CD14-positive monocyte (primary cell): ENCODE measurements around the gene POLR3K. TPM values are rescaled to one million over a fixed set of nuclear protein-coding genes. Genes with fewer than 3 reads are reported as not detected.

Experiments used
- DNase-seq, 3 donors: peaks; one replicate each; pipeline ENCODE4 v3.0.0-alpha.2; 2011 to 2022
- H2AFZ ChIP-seq: 2 replicates; pipeline ENCODE4 v1.6.0; 2012; ENCODE audit warnings: mild to moderate bottlenecking, low read depth, low read length, inconsistent platforms; ENCODE audit not compliant: insufficient read depth, poor library complexity, severe bottlenecking
- H3K27ac ChIP-seq, 2 donors: 1 replicate in 1 of 2; 2 replicates in 1 of 2; pipeline ENCODE4 v1.5.1; 2012 to 2013; ENCODE audit warnings: low read length in 2 of 2, control low read depth in 1 of 2, inconsistent platforms in 1 of 2, low read depth in 1 of 2, mild to moderate bottlenecking in 1 of 2
- H3K27me3 ChIP-seq, 2 donors: one replicate each; pipeline versions ENCODE4 v1.6.0 to v1.6.1; 2011 to 2013; ENCODE audit warnings: low read length in 2 of 2; ENCODE audit not compliant: control insufficient read depth in 2 of 2, insufficient read depth in 2 of 2
- H3K36me3 ChIP-seq, 2 donors: replicated peaks in 1 of 2; 1 replicate in 1 of 2; 2 replicates in 1 of 2; pipeline versions ENCODE4 v1.5.1 to v1.6.1; 2012 to 2013; ENCODE audit warnings: low read length in 2 of 2, control low read depth in 1 of 2, inconsistent platforms in 1 of 2, mild to moderate bottlenecking in 1 of 2; ENCODE audit not compliant: insufficient read depth in 2 of 2, control insufficient read depth in 1 of 2
- H3K4me1 ChIP-seq, 2 donors: 1 replicate in 1 of 2; 2 replicates in 1 of 2; pipeline versions ENCODE4 v1.5.1 to v1.6.1; 2012 to 2013; ENCODE audit warnings: low read length in 2 of 2, control low read depth in 1 of 2, inconsistent platforms in 1 of 2, mild to moderate bottlenecking in 1 of 2, moderate library complexity in 1 of 2; ENCODE audit not compliant: insufficient read depth in 2 of 2, control insufficient read depth in 1 of 2
- H3K4me2 ChIP-seq: replicated peaks from 2 replicates; pipeline ENCODE3; 2012; ENCODE audit warnings: low read length, moderate library complexity, mild to moderate bottlenecking; ENCODE audit not compliant: poor library complexity, severe bottlenecking; ENCODE audit errors: extremely low read depth
- H3K4me3 ChIP-seq, 3 experiments: fragments of 200-600 bp in 1 of 3; sonication (generic) in 1 of 3; replicated peaks in 1 of 3; 1 replicate in 2 of 3; 2 replicates in 1 of 3; pipeline ENCODE4 v1.5.1; 2011 to 2013; ENCODE audit warnings: low read length in 3 of 3, mild to moderate bottlenecking in 3 of 3, control low read depth in 2 of 3, low read depth in 2 of 3, inconsistent platforms in 1 of 3, moderate library complexity in 1 of 3
- H3K79me2 ChIP-seq: 2 replicates; pipeline ENCODE4 v1.6.0; 2012; ENCODE audit warnings: mild to moderate bottlenecking, control low read depth, inconsistent platforms, low read length, moderate library complexity; ENCODE audit not compliant: insufficient read depth
- H3K9ac ChIP-seq: 2 replicates; pipeline ENCODE4 v1.6.0; 2017; ENCODE audit warnings: low read length, mild to moderate bottlenecking; ENCODE audit not compliant: insufficient read depth, poor library complexity, severe bottlenecking
- H3K9me3 ChIP-seq, 2 donors: replicated peaks in 1 of 2; 1 replicate in 1 of 2; 2 replicates in 1 of 2; pipeline versions ENCODE4 v1.5.1 to v1.6.1; 2012 to 2013; ENCODE audit warnings: low read length in 2 of 2, control low read depth in 1 of 2; ENCODE audit not compliant: control insufficient read depth in 1 of 2, insufficient read depth in 1 of 2
- H4K20me1 ChIP-seq: 2 replicates; pipeline ENCODE4 v1.6.0; 2012; ENCODE audit warnings: mild to moderate bottlenecking, low read length, control low read depth, moderate library complexity; ENCODE audit not compliant: insufficient read depth
- H3K27ac Mint-ChIP-seq, 7 donors: one replicate each; pipeline ENCODE4 v1.8.0; 2020; ENCODE audit warnings: mild to moderate bottlenecking in 7 of 7, mixed read lengths in 7 of 7, moderate library complexity in 6 of 7, inconsistent platforms in 2 of 7
- H3K27me3 Mint-ChIP-seq, 3 donors: one replicate each; pipeline ENCODE4 v1.8.0; 2021 to 2022; ENCODE audit warnings: low read depth in 3 of 3, mild to moderate bottlenecking in 3 of 3, mixed read lengths in 3 of 3, moderate library complexity in 3 of 3, inconsistent platforms in 1 of 3
- H3K36me3 Mint-ChIP-seq, 2 donors: one replicate each; pipeline ENCODE4 v1.8.0; 2020; ENCODE audit warnings: mixed read lengths in 2 of 2, inconsistent platforms in 1 of 2, mild to moderate bottlenecking in 1 of 2
- H3K4me1 Mint-ChIP-seq: one replicate; pipeline ENCODE4 v1.8.0; 2020; ENCODE audit warnings: mild to moderate bottlenecking, mixed read lengths
- H3K4me3 Mint-ChIP-seq, 2 donors: one replicate each; pipeline ENCODE4 v1.8.0; 2020; ENCODE audit warnings: mild to moderate bottlenecking in 2 of 2, mixed read lengths in 2 of 2, moderate library complexity in 1 of 2
- H3K9me3 Mint-ChIP-seq, 7 donors: one replicate each; pipeline ENCODE4 v1.8.0; 2020 to 2022; ENCODE audit warnings: mixed read lengths in 7 of 7, mild to moderate bottlenecking in 6 of 7, moderate library complexity in 6 of 7, inconsistent platforms in 2 of 7
- WGBS: methylation state at CpG from one replicate; pipeline ENCODE4 v1.1.5; 2013; ENCODE audit warnings: missing lambda C conversion rate; ENCODE audit not compliant: insufficient coverage; 5-methylcytosine and 5-hydroxymethylcytosine counted together
- intact Hi-C, 2 donors: fragments of 100-400 bp; cut with micrococcal nuclease; formaldehyde crosslinking; loops; one replicate each; pipeline versions ENCODE4 v1.15.0 to v1.15.1; 2023
- polyA plus RNA-seq, 3 donors: library from polyadenylated mRNA; depleted of rRNA in 1 of 3; unstranded in 2 of 3; stranded (reverse) in 1 of 3; fragments of 300-500 nt in 2 of 3; fragments of >200 nt in 1 of 3; fragmentation: Illumina TruSeq in 2 of 3; gene quantifications; 1 replicate in 2 of 3; 2 replicates in 1 of 3; pipeline ENCODE4 v1.2.3, GENCODE V29; 2012 to 2021
- TF ChIP-seq, protein P1 (sequence below): fragments of 200-600 bp; IDR thresholded peaks from one replicate; pipeline ENCODE4 v1.8.0; 2022; ENCODE audit warnings: antibody characterized with exemption, mild to moderate bottlenecking

POLR3K gene
- polyA plus RNA-seq, 3 donors: 9.9 to 20.8 (median 18.7) TPM

GRCh38 chr16:43294-43693, 10.1 kb downstream of the POLR3K start:
- H3K4me1 ChIP-seq: peaks cover 0 to 7% of the 10 kb centered on the region in 2 donors
- DNase-seq: no peak
- Mint-ChIP-seq H3K36me3 (peaks cover 54 to 62% of the 10 kb centered on the region in 2 donors), H3K4me1 (peaks cover 16% of the 10 kb centered on the region), H3K27ac (no peak overlapping the region), H3K9me3 (no peaks in the 10 kb centered on the region), H3K4me3 (no peak overlapping the region), H3K27me3 (peaks cover 0 to 2% (median 0%) of the 10 kb centered on the region in 3 donors)
- TF ChIP-seq, protein P1, sequence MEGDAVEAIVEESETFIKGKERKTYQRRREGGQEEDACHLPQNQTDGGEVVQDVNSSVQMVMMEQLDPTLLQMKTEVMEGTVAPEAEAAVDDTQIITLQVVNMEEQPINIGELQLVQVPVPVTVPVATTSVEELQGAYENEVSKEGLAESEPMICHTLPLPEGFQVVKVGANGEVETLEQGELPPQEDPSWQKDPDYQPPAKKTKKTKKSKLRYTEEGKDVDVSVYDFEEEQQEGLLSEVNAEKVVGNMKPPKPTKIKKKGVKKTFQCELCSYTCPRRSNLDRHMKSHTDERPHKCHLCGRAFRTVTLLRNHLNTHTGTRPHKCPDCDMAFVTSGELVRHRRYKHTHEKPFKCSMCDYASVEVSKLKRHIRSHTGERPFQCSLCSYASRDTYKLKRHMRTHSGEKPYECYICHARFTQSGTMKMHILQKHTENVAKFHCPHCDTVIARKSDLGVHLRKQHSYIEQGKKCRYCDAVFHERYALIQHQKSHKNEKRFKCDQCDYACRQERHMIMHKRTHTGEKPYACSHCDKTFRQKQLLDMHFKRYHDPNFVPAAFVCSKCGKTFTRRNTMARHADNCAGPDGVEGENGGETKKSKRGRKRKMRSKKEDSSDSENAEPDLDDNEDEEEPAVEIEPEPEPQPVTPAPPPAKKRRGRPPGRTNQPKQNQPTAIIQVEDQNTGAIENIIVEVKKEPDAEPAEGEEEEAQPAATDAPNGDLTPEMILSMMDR: no peak
- intact Hi-C loops: no loop called here
- WGBS: 94% methylated on average over 3 of the region's 5 CpGs
- peaks cover 45 to 63% of the 10 kb centered on the region in 2 donors for H3K36me3 ChIP-seq
- no peak overlapping the region for H3K9ac ChIP-seq
- H3K79me2 ChIP-seq: peaks cover 4% of the 10 kb centered on the region
- no peaks in the 10 kb centered on the region for H4K20me1 ChIP-seq
- no peaks in the 10 kb centered on the region for H3K9me3 ChIP-seq
- H3K4me3 ChIP-seq: no peak overlapping the region
- H3K27ac ChIP-seq: no peak overlapping the region
- H3K4me2 ChIP-seq: no peak overlapping the region
- no peak overlapping the region for H2AFZ ChIP-seq
- H3K27me3 ChIP-seq: no peaks in the 10 kb centered on the region

GRCh38 chr16:42691-43090, 10.7 kb downstream of the POLR3K start:
- intact Hi-C loops: no loop called here
- H3K79me2 ChIP-seq: peaks cover 4% of the 10 kb centered on the region
- 63% methylated on average over 3 of the region's 4 CpGs for WGBS
- H3K4me2 ChIP-seq: no peak overlapping the region
- Mint-ChIP-seq H3K4me1 (peaks cover 22% of the 10 kb centered on the region), H3K36me3 (peaks cover 51 to 60% of the 10 kb centered on the region in 2 donors), H3K27me3 (peaks cover 0 to 2% (median 0%) of the 10 kb centered on the region in 3 donors), H3K27ac (no peak overlapping the region), H3K4me3 (no peak overlapping the region), H3K9me3 (no peaks in the 10 kb centered on the region)
- H3K9ac ChIP-seq: no peak overlapping the region
- H2AFZ ChIP-seq: no peak overlapping the region
- no peak for DNase-seq
- H3K9me3 ChIP-seq: no peaks in the 10 kb centered on the region
- H3K36me3 ChIP-seq: peaks cover 42 to 60% of the 10 kb centered on the region in 2 donors
- TF ChIP-seq, protein P1: no peak
- peaks cover 3 to 13% of the 10 kb centered on the region in 2 donors for H3K4me1 ChIP-seq
- H3K4me3 ChIP-seq: no peak overlapping the region
- no peak overlapping the region for H3K27ac ChIP-seq
- H3K27me3 ChIP-seq: no peaks in the 10 kb centered on the region
- no peaks in the 10 kb centered on the region for H4K20me1 ChIP-seq
